HG02870 (cell line): ENCODE data around the gene KIFC3.
"Not testable (repeated sequence)": the region's sequence is repeated elsewhere in the genome, so short reads cannot be mapped to it uniquely, and the experiment has no call there.

ENCODE experiments used
- ATAC-seq: cut with Tn5 transposase; IDR thresholded peaks from one replicate; pipeline ENCODE4 v1.9.1; 2021; ENCODE audit warnings: mild to moderate bottlenecking, moderate library complexity; ENCODE audit not compliant: unreplicated experiment

Gene KIFC3

DNA sequence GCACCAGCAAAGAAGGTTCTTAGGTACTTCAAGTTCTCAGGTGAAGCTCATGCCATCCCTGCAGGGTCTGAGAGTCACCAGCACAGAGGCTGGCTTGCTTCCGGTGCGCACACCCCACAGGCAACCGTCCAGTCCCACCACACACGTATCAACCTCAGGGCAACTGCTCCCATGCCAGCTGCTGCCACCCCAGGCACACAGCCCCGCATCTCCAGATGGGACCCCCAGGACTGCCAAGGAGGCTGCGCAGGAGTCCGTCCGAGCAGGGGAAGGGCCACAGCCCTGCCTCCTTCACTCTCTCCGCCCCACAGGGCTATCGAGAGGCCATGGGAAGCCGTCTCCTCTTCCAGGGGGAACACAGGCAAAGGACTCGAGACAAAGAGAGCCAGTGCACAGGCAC is 13.3 kb downstream of the KIFC3 start:
- ATAC-seq = no peak

DNA sequence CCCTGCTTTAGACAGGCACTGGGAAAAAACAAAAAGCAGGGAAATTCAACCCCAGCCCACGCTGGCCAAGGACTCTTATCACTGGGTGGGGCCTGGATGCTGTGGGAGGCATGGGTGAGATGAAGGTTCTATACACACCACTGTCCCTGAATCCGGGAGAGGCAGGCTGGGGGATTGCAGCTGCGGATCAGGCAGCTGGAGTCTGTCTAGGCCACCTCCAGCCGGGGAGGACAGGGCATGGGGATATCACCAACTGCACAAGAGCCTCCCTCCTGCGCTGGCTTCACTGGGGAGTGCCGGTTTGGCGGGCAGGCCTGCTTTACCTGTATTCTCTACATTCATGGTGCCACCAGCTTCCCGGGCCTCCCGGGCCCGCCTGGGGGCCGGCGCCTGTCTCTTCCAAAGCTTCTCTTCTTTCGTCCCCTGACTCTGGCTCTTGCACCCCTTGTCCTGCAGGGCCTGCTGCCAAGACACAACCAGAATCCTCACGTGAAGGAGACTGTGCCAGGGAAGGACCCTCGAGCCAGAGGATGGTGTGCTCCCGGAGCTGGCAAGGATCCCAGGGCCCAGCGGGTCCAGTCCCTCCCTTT is 13.9 kb downstream of the KIFC3 start:
- ATAC-seq = no peak

GRCh38 chr16:57787519-57787905 is 14.8 kb downstream of the KIFC3 start:
- ATAC-seq = no peak

DNA sequence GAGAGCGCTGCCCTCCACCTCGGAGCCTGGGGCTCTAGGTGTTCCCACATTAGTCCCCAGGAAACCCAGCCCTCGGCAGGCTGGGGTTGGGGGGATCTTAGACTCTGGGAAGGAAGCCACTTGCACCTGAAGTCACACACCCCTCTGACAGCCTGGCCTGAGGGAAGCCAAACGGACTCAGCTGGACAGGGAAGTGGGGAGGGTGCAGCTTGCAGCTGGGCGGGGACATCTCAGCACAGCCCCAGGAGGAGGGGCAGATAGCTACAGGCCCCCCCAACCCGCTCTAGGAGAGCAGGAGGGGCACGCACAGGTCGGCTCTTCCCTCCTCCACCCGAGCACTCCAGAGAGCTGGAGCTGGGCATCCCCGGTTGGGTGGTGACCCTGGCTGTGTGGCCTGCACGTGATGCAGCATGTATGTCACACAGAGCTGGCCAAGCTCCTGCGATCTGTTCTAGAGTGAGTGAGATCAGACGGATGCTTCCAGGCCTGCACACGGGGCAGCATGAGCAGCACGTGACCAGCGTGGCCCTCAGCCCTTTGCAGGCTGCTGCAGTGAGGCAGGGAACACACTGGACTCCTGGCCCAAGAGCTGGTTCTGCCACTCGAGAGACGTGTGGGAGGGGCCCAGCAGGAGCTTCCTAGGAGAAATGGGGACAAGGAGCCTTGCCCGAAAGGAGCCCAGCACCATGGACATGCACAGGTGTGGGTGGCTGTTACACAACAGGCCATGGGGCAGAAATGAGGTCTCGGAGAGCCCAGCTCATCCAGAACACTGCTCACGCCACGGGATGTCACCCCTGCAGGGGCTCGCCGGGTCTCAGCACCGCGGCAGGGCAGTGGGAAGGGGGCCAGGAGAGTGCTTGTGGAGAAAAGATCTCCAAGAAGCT is 15.4 kb downstream of the KIFC3 start:
- no peak for ATAC-seq

GRCh38 chr16:57785924-57786323 is 16.4 kb downstream of the KIFC3 start:
- no peak for ATAC-seq

- no peak for ATAC-seq
Observed at GRCh38 chr16:57785385-57785784, 16.9 kb downstream of the KIFC3 start.

GRCh38 chr16:57784334-57784733 is 18.0 kb downstream of the KIFC3 start:
- no peak for ATAC-seq

- no peak for ATAC-seq
Observed at GRCh38 chr16:57783883-57784282, 18.4 kb downstream of the KIFC3 start.

GRCh38 chr16:57783116-57783515 is 19.2 kb downstream of the KIFC3 start:
- no peak for ATAC-seq

DNA sequence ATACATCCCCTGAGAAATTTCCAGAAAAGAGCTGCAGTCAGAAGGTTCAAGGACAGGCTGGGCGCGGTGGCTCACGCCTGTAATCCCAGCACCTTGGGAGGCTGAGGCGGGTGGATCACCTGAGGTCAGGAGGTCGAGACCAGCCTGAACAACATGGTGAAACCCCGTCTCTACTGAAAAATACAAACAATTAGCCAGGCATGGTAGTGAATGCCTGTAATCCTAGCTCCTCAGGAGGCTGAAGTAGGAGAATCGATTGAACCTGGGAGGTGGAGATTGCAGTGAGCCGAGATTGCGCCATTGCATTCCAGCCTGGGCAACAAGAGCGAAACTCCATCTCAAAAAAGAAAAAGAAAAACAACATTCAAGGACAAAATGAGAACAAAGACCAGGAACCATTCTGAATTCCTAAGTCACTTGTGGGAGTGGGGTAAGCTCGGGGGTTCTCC is 19.7 kb downstream of the KIFC3 start:
- not testable (repeated sequence) for ATAC-seq

GRCh38 chr16:57781741-57782606 is 20.3 kb downstream of the KIFC3 start:
- no peak for ATAC-seq

GRCh38 chr16:57781349-57781740 is 20.9 kb downstream of the KIFC3 start:
- no peak for ATAC-seq

GRCh38 chr16:57779836-57780235 is 22.5 kb downstream of the KIFC3 start:
- ATAC-seq = not testable (repeated sequence)

DNA sequence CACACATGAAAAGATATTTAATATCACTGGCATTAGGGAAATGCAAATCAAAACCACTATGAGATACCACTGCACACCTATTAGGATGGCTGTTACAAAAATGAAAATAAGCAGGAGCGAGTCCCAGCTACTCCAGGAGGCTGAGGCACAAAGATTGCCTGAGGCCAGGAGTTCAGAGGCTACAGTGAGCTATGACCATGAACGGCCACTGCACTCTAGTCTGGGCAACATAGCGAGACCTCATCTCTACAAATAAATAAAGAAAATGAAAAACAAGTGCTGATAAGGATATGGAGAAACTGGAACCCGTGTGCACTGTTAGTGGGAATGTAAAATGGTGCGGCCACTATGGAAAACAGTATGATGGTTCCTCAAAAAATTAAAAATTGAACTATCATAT is 23.6 kb downstream of the KIFC3 start:
- no peak for ATAC-seq

DNA sequence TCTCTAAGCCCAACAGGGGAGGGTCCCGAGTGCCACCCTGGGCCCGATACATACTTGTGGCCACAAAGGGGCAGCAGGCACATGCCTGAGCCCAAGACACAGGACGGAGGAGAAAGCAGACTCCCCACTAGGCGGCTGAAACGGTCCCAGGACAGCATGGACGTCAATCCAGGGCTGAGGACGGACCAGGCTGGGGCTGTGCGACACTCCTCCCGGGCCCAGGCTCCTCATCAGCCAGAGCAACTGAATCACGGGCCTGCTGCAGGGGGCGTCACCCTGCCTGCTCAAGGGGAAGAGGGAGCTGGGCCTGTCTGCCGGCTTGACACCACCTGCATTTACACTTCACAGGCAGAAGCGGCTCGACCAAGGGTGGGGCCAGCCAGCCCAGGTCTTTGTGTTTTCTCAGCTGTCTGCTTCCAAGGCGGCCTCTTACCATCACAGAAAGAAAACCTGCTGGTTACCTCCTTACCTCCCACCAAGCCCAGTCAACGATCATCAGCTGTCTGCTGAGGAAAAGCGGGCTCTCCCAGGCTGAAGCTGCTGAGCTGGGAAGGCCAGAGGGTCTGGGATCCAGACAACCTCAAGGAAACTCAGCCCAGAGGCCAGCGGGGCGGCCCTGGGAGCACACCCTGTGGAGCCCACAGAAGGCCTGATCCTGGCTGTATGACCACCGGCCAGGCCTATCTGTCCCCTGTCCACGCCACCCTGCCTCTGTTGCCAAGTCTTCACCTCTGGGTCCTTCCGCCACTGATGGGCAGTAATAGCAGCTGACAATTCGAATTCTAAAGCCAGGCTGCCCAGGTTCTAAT is 26.4 kb downstream of the KIFC3 start:
- ATAC-seq = no peak

DNA sequence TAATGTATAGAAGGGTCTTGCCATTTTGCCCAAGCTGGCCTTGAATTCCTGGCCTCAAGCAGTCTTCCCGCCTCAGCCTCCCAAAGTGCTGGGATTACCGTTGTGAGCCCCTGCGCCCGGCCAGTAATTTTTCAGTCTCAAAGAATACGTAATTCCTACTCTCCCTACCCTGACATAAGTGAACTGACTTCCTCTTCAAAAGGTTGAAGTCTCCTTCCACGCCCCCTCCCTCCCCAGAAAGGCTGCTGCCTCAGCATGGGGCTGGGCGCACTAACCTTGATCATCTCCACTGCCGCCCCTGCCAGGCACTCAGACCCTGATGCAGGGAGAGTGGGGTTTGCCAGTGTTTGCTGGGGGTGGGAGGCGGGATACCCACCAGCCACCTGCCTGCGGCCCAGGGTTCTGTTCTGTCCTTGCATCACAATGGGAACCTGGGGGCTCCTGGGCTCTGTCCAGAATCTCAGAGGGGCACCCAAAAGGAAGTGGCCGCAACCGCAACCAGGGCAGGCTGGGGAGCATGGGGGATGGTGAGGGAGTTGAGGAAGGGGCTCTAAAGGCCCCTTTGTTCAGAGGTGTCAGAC is 27.5 kb downstream of the KIFC3 start:
- ATAC-seq = no peak

GRCh38 chr16:57773655-57774295 is 28.5 kb downstream of the KIFC3 start:
- no peak for ATAC-seq

- no peak for ATAC-seq
Observed at GRCh38 chr16:57773019-57773418, 29.3 kb downstream of the KIFC3 start.

- no peak for ATAC-seq
Observed at GRCh38 chr16:57771141-57771785, 31.0 kb downstream of the KIFC3 start.
